Retina (tissue), 1 donor: ENCODE results near the gene SETBP1.

Experiments
- DNase-seq: peaks from one replicate; pipeline ENCODE4 v3.0.0-alpha.2; 2016

Gene SETBP1

GRCh38 chr18:44823286-44823685 lies 142.6 kb downstream of the SETBP1 start:
- no peak for DNase-seq

GRCh38 chr18:44823782-44824181 lies 143.1 kb downstream of the SETBP1 start:
- no peak for DNase-seq

GRCh38 chr18:44824884-44825283 lies 144.2 kb downstream of the SETBP1 start:
- no peak for DNase-seq

- DNase-seq: peak; percentile 41
Measured at GRCh38 chr18:44826418-44827259, 146.0 kb downstream of the SETBP1 start.

GRCh38 chr18:44828080-44828479 lies 147.4 kb downstream of the SETBP1 start:
- peak; percentile 44 for DNase-seq

- no peak for DNase-seq
Measured at GRCh38 chr18:44830581-44830980, 149.9 kb downstream of the SETBP1 start.

- no peak for DNase-seq
Measured at GRCh38 chr18:44833786-44834185, 153.1 kb downstream of the SETBP1 start.

GRCh38 chr18:44834867-44835469 lies 154.3 kb downstream of the SETBP1 start:
- DNase-seq: no peak

- DNase-seq: no peak
Measured at GRCh38 chr18:44835703-44836102, 155.0 kb downstream of the SETBP1 start.

GRCh38 chr18:44836263-44836662 lies 155.6 kb downstream of the SETBP1 start:
- no peak for DNase-seq

GRCh38 chr18:44837482-44838180 lies 156.9 kb downstream of the SETBP1 start:
- no peak for DNase-seq

- DNase-seq: no peak
Measured at GRCh38 chr18:44838971-44839666, 158.4 kb downstream of the SETBP1 start.

- DNase-seq: no peak
Measured at GRCh38 chr18:44840058-44840790, 159.5 kb downstream of the SETBP1 start.

GRCh38 chr18:44841221-44841620 lies 160.5 kb downstream of the SETBP1 start:
- DNase-seq: no peak

- no peak for DNase-seq
Measured at GRCh38 chr18:44841752-44842587, 161.3 kb downstream of the SETBP1 start.

- no peak for DNase-seq
Measured at GRCh38 chr18:44842588-44843412, 162.1 kb downstream of the SETBP1 start.

GRCh38 chr18:44844486-44844885 lies 163.8 kb downstream of the SETBP1 start:
- DNase-seq: no peak

- DNase-seq: no peak
Measured at GRCh38 chr18:44846450-44846849, 165.8 kb downstream of the SETBP1 start.

- no peak for DNase-seq
Measured at GRCh38 chr18:44848644-44849335, 168.1 kb downstream of the SETBP1 start.

GRCh38 chr18:44849361-44849760 lies 168.7 kb downstream of the SETBP1 start:
- DNase-seq: no peak
